GM12874 (cell line): ENCODE results near the gene LBH.
A peak's percentile ranks its signal among the peaks of the same experiment; 100 is the strongest.

Experiments used
- TF ChIP-seq, protein P1 (sequence below): IDR thresholded peaks from 2 replicates; pipeline ENCODE4 v1.5.1; 2011; ENCODE audit warnings: low read depth, mild to moderate bottlenecking, control low read depth, low read length, moderate library complexity; ENCODE audit not compliant: insufficient read depth

The LBH gene

DNA sequence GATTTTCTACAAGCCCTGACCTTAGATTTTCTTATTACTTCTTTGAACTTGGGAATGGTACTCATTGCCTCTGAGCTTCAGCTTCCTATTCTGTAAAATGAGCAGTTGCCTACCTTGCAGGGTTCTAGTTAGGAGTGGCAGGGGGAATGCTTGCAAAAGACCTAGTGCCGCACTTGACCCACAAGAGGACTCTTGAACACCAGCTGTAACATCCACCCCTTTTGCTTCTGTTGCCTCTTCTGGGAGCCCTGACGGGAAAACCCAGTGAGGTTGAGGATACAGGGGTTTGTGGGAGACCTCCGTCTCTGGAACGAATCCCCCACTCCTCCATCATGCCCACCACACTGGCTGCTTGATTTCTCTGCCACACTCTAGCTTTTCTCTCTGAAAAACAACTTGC is 27.1 kb upstream of the LBH start:
- TF ChIP-seq, protein P1, sequence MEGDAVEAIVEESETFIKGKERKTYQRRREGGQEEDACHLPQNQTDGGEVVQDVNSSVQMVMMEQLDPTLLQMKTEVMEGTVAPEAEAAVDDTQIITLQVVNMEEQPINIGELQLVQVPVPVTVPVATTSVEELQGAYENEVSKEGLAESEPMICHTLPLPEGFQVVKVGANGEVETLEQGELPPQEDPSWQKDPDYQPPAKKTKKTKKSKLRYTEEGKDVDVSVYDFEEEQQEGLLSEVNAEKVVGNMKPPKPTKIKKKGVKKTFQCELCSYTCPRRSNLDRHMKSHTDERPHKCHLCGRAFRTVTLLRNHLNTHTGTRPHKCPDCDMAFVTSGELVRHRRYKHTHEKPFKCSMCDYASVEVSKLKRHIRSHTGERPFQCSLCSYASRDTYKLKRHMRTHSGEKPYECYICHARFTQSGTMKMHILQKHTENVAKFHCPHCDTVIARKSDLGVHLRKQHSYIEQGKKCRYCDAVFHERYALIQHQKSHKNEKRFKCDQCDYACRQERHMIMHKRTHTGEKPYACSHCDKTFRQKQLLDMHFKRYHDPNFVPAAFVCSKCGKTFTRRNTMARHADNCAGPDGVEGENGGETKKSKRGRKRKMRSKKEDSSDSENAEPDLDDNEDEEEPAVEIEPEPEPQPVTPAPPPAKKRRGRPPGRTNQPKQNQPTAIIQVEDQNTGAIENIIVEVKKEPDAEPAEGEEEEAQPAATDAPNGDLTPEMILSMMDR, result no peak

DNA sequence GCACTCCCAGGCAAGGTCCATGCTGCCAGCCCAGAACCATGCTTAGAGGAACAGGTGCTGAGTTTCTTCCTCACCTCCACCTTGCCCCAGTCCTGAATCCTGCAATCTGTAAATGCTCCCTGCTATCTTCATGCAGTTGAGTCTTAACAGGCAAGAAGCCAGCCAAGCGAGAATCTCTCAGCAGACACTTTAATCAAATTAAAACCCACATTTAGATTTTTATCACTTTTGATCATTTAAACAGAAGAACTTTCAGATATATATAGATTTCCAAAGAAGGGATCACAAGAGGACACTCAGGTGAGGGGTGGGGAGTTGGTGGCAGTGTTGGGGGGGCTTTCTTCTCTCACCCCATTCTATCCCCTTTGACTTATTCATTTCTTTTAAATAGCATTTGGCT is 25.9 kb upstream of the LBH start:
- TF ChIP-seq, protein P1, result no peak

DNA sequence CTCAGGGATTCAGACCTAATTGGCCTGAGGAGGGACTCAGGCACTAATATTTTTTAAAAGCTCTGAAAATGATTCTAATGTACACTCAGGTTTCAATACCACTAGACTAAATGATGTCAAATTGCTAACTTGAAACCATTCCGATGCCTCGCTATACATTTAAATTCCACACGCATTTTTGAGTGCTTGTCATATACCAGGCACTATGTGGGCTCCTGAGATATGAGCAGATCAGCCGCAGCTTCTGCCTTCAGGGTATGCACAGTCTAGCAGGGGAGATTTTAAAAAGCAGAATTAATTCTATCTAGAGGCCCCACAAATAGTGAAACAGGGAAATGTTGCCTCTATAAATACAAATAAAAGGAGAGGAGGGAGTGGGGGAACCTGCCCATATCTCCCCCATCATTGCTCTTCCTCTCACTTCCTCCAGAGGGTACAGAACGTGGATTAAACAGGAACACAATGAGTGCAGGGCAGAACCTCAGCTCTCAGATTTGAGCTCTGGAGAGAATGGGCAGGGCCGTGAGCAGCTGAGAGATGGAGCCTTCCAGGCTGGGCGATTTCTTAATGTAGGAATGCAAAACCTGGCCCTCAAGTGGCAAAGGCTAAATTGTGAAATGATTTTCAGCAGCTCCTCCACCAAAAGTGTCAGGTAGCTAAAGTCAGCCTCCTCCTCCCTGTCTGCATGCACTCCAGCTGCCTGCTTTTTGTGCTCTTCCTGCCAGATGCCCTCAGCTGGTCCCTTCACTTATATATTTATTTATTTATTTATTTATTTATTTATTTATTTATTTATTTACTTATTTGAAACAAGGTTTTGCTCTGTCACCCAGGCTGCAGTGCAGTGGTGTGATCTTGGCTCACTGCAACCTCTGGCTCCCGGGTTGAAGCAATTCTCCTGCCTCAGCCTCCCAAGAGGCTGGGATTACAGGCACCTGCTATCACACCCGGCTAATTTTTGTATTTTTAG is 24.6 kb upstream of the LBH start:
- TF ChIP-seq, protein P1, result 0 out of 2 replicates have a peak, but pooled peaks have one; percentile 8

DNA sequence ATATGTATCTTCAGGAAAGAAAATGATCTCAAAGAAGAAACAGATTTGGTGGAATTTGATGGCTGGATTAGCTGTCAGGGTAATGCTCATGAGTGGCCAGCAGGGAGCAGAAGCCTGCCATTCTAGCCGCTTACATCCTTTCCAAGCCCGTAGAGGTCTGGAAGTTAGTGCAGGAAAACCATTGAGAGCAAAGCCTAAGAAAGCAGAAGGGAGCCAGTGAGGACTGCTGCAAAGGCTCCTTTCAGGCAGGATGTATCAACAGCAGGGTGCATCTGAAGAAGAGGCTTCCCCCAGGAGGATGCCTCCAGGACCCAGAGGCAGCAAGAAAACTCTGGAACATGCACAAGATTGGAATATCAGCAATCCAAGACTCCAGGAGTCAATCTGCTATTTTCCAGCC is 22.9 kb upstream of the LBH start:
- TF ChIP-seq, protein P1, result peak; percentile 83

DNA sequence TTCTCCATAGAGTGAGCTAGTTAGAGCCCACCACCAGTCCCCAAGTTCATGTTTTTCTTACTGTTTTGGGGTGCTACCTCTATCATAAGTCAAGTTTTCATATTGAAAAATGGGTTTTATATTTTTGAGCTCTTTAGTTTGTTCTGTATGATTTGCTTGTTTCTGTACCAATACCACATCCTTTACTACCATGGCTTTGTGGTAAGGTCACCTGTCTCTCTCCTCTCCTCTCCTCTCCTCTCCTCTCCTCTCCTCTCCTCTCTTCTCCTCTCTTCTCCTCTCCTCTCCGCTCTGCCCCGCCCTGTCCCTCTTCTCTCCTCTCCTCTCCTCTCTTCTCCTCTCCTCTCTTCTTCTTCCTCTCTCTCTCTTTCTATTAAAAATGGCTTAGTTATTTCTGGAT is 22.1 kb upstream of the LBH start:
- TF ChIP-seq, protein P1, result no peak

DNA sequence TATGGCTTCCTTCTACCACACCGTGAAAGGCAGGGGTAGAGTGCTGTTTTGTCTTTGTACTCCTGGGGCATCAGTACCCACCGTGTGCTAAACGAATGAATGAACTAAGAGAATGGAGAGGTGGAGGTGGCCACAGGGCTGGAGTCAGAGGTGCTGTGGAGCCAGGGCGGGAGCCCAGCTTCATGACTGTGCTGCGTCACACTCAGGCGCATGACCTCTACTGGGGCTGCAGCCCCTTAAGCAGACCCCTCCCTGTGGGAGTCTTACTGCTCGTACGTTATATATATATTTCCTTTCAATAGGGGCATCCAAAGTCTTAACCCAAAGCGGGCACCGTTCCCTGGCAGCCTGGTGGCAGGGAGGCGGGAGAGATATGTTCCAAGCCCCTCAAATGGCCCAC is 18.0 kb upstream of the LBH start:
- TF ChIP-seq, protein P1, result no peak

DNA sequence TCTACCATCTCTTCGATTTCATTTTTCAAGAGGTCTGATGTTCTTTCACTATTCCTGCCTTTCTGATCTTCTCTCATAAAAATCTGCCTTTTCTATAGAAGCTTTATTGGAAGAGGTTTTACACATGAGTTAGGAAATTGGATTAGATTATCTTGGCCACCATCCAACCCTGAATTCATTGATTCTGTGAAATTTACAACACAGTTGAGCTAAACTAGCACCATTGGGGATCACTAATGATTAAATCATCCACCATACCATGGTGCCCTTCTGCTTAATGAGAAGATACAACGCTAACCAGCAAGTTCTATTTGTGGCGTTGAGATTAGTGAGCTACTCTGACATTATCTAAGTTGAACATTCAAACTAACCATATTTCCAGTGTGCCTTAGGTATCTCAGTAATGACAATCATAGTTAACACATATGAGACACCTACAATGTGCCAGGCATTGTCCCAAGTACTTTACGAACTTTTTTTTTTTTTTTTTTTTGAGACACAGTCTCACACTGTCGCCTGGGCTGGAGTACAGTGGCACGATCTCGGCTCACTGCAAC is 17.3 kb upstream of the LBH start:
- TF ChIP-seq, protein P1, result no peak
